ENCODE results near the gene DNAH12.

DNAH12 gene

DNA sequence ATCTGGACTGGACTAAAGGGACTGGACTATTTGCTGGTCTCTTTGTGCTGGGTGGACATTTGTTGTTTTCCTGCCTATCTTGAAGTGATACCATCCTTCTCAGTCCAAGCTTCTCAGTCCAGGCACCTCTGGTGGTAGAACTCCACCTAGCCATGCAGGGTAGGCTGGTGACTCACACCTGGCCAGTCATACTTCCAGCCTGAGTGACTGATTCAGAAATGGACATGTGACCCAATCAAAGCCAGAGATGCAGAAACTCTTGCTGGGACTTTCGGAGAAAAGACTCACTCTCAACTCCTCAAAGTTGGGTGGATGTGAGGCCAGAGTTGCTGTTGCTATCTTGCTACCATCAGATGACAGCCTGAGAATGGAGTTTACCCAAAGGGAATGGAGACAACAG is 246.1 kb downstream of the DNAH12 start:
- DNase-seq, result no peak

DNA sequence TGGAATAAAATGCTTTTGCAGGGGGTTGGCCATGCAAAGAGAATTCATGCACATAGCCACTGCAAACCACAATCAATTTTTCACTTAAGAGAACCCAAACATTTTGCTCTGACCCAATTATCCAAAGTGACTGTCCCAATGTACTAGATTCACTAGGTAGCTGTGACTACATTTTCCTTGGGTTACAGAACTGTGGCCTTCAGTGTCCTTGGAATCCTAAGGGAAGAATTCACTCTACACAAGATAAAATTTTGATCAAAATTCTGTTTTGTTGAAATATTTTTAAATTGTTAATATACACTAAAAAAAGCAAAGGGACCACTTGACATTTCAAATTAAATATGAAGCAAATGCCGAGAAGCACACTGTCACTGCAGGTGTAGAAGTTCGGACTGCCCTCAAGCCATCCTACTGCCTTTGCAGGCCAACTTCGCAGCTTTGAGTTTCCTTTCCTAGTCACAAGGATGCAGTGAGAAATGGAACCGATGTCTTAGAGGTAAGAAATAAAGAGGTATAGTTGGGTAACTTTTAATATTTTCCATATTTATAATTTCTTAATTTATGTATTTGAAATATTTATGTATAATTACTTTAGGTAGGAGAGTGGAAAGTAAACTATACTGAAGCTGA is 251.1 kb downstream of the DNAH12 start:
- no peak for DNase-seq

DNA sequence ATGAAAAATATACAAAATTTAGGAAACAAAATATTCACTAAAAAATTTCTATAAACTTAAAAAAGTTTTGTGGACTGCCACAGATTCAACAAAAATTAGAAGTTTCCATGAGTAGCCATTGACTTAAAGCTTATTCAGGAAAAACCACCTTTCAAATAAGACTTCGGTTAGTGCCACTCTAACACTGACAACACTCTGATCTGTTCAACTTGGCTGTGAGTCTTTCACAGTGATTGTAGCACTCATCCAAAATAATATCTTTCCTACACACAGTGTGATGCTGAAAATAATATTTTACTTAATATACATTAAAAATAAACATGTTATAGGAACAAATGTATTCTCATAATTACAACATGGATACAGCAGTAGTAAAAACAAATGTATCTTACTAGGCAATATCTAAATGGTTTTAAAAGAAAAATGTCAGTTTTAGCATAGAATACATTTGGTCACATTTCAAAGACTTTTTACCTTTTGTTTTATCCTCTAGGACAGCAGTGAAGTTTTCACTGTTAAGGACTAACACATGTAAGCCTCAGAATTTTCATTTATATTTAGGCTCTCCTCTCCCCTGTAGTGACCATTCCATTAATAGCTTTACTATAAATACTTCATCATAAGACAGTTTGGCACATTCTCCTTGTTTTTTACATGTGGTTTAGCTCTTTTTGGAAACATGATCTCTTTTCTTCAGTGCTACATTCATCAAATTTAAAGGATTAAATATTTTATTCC is 251.8 kb downstream of the DNAH12 start, which contains the start of gene ASB14:
ASB14 (minus strand) TSS at position 527 of the 738 bp plus-strand sequence. CDS start 652 bp downstream, outside the sequence.
- no peak for DNase-seq

DNA sequence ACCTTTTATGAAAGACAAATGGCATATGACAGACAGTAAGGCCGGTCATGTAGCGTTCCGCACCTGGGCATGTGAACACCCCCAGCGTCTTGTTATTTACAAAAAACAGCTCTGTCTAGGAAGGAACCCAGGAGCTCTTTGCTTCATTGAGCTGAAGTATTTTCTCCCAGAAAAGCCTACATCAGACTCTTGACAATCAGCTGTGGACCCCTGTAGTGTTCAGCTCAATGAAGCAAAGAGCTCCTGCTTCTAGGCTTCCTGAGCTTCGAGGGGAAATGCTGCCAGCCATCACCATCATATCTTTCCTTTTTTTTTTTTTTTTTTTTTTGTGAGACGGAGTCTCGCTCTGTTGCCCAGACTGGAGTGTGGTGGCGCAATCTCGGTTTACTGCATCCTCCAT is 255.7 kb downstream of the DNAH12 start:
- no peak for DNase-seq

DNA sequence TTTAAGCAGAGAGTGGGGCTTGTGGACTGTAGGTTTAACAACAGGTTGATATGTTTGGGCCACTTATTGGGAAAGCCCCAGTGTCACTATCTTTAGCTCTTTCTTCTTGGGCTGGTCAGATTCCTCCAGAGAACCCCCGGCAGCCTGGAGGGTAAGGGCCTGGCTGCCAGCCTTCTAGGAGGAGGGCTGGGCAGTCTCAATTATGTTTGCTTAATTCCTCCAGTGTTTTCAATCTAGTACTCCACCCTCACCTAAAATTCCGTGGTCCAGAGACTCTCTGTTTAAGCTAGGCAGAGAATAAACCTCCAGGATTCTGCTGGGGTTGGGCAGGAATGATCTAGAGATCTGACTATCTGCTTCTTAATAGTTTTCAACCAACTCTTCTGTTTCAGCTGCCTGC is 256.9 kb downstream of the DNAH12 start:
- DNase-seq, result no peak

DNA sequence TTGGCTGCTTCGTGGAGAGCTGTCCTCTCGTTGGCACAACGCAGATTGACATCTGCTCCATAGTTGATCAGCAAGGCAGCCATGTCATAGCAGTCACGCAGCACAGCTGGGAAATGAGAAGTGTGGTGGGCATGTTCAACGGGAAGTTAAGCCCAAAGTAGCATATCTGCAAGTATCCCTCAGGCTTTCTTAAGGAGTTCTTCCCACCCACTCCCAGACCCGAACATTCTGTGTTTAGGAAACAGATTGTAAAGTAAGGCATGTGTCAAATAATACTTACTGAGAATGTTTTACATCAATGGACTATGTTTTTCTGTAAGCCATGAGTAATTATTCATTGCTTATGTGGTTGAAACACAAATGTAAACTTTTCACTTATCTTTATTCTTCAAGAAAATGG is 260.8 kb downstream of the DNAH12 start:
- DNase-seq, result peak; percentile 2 to 21 (median 8)

DNA sequence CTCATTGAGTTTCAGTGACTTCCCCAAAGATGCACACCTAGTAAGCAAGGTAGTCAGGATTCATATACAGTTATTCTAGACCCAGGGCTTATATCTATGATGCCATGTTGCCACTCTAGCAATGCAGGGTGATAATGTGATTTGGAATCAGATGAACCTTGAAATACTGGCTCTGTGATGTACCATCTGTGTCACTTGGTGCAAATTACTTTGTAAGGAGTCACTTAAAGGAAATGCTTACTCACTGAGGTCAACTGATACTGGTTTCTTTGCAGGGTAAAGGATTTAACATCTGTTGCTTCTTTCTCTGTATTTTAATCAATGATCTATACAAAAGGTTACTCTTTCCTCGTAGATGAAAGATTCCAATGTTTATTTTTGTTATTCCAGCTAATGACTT is 262.4 kb downstream of the DNAH12 start:
- DNase-seq, result no peak

DNA sequence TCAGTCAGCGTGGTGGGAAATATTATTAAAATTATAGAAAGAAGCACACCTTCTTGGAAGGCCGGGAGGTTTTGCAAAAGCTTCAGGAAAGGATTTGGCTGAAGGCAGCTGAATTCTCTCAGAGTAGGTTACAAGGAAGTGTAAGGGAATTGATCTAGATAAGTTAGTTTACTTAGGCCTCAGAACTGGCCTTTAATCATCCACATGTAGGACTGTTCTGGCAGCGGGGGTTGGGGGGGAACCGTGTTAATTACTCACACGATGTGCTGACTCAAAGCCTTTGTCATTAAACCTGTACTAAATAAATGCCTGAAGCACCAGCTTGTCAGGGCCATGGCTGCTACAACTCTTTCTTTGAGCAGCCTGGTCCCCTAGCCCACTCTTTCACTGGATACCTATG is 264.5 kb downstream of the DNAH12 start:
- no peak for DNase-seq

DNA sequence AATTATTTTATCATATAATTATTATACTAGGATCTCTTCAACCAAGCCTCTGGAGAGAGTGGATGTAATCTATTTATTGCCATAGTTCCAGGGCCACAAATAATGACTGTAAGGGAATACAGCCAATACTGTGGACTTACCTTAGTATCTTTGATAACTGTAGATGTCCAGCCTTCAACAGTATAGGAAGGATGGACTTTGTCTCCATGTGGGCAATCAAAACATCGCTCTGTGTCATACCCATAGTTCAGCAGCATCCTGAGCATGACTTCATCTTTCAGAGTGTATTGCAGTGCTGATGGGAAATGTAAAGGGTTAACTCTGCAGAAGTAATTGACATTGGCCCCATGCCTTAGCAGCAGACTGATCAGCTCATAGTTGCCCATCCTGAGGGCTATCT is 265.9 kb downstream of the DNAH12 start:
- DNase-seq, result no peak

DNA sequence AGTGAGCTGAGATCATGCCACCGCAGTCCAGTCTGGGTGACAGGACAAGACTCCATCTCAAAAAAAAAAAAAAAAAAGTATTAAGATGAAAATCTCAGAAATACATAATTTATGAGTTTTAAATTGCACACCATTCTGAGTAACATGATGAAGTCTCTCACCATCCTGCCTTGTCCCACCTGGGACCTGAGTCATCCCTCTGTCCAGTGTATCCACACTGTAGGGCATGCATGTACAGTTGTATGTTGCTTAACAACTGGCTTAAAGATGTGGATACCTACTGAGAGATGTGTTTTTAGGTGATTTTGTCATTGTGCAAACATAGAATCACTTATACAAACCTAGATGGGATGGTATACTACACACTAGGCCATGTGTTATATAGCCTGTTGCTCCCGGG is 268.8 kb downstream of the DNAH12 start:
- no peak for DNase-seq

DNA sequence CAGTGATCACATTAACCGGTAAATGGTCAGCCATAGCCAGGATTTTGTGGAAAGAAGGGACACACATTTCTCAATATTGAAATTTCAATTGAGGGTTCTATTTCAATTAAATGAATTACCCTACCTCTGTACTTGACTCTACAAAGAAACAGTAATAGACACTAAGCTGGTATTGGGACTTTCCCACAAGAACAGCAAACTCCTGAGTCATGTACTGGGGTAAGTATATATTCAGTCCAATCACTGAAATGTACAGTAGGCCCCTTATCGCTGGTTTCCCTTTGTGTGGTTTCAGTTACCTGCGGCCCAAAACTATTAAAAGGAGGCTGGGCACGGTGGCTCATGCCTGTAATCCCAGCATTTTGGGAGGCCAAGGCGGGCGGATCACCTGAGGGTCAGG is 269.3 kb downstream of the DNAH12 start:
- no peak for DNase-seq

DNA sequence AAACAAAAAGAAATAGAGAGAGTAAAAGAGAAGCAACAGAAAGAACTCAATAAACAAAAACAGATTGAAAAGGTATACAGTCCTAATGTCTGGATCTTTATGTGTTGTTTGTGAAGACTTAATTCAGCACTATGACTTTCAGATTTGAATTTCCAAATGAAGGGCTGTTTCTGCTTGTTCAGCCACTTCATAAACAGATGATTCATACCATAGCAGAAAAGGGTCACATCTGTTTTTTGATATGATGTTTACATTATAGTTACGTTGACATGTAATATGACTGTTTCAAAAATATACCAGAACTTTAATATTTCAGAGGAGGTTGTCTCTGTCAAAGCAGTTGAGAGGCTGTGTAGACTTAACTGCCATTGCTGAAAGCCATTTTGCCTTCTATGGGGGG is 275.7 kb downstream of the DNAH12 start:
- no peak for DNase-seq

DNA sequence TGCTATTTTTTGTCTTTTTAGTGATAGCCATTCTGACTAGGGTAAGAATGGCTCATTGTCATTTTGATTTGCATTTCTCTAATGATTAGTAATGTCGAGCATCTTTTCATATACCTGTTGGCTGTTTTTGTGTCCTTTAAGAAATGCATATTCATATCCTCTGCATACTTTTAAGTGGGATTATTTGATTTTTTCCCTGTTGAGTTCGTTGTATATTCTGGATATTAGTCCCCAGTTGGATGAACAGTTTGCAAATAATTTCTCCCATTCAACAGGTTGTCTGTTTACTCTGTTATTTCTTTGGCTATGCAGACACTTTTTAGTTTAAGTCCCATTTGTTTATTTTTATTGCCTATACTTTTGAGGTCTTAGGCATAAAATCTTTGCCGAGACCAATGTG is 282.2 kb downstream of the DNAH12 start:
- DNase-seq, result no peak

DNA sequence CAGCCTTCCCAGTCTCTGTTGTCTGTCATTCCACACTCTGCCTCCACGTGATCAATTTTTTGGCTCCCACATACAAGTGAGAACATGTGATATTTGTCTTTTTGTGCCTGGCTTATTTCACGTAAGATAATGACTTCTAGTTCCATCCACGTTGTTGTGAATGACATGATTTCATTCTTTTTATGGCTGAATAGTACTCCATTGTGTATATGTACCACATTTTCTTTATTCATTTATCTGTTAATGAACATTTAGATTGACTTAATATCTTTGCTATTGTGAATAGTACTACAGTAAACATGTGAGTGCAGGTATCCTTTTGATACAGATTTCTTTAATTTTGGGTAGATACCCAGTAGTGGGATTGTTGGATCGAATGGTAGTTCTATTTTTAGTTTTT is 283.0 kb downstream of the DNAH12 start:
- no peak for DNase-seq

DNA sequence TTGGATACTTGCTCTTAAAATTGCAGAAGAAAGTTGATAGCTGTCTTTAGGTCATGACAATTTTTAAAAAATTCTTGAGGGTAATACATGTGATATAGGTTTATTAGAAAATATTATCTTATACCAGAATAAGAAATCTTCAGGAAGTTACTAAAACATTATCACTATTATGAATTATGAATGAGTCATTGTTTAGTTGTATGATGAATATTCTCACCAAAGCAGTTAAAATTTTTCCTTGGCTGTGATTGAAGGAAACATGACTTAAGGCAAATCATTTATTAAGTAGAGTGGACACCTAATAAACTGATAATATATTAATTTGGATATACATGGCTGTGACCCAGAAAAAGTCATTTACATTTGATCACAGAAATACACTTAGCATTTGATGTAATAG is 286.5 kb downstream of the DNAH12 start:
- DNase-seq, result no peak

DNA sequence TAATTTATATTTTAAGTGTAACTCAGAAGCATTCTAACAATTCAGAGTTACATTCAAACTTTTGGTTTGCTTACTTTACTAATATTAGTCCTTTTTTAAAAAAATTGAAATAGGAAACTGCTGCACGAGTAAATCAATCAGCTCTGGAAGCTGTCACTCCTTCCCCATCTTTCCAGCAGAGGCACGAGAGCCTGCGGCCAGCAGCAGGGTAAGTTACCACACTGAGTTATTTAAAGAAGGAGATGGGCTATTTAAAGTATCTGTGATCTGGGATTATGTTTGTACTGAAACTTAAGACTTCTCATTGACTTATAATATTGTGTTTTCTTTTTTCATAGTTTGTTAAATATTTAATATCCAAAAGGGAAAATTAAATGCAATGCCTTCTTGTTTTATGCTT is 287.3 kb downstream of the DNAH12 start:
- DNase-seq, result no peak

DNA sequence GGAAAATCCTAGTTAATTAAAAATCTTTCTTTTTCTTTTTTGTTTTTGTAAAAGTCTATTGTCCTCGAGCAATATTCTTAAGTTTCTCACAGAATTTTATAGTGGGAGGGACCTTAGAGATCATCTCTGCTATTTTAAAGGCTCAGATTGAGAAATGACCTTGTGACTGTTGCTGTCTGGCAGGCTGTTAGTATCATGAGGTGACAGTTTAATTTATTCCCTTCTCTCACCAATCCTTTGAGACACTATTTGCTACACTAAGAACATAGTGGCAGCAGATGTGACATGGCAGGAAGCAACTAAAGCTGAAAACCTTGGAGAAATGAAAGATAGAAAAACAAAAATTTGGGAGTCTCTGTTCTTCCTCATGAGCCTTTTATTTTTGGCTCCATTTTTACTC is 291.7 kb downstream of the DNAH12 start:
- peak in 3 of 4 experiments; percentile 28 to 43 (median 34) for DNase-seq

DNA sequence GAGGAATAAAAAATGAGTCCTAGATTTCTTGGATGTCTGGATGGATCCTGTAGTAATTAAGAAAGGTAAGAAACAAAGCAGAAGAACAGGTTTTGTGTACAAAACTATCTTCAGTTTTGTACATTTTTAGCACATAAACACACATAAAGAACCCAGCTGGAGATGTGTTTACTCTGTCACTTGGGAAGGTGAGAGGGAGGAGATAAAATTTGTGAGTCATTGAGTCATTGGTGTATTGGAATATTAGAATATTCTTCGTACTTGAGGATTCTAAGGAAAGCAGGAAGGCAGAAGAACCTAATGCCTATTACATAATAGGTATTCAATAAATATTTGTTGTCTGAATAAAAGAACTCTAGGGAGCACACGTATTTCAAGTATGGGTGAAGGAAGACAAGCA is 299.2 kb downstream of the DNAH12 start:
- DNase-seq, result no peak
